H9 (cell line): Measurements from ENCODE around the gene HKDC1. TPM values are rescaled to one million over a fixed set of nuclear protein-coding genes. Genes with fewer than 3 reads are reported as not detected.

ENCODE experiments used
- DNase-seq: peaks from one replicate; pipeline ENCODE4 v3.0.0-alpha.2; 2017
- H2AFZ ChIP-seq: one replicate; pipeline ENCODE4 v1.6.1; 2013; ENCODE audit warnings: mild to moderate bottlenecking, low read length, control low read depth, moderate library complexity
- H2AK5ac ChIP-seq: 2 replicates; pipeline ENCODE4 v1.6.1; 2013; ENCODE audit warnings: low read length, control low read depth, mixed read lengths; ENCODE audit not compliant: insufficient read length
- H2BK120ac ChIP-seq: one replicate; pipeline ENCODE4 v1.6.1; 2013; ENCODE audit warnings: low read depth, mild to moderate bottlenecking, low read length, control low read depth, inconsistent platforms; ENCODE audit not compliant: poor library complexity, severe bottlenecking
- H2BK12ac ChIP-seq: 2 replicates; pipeline ENCODE4 v1.6.1; 2013; ENCODE audit warnings: low read length, control low read depth, mixed read lengths, low read depth; ENCODE audit not compliant: insufficient read length
- H2BK15ac ChIP-seq: 2 replicates; pipeline ENCODE4 v1.6.1; 2013; ENCODE audit warnings: low read depth, low read length, control low read depth
- H2BK20ac ChIP-seq: one replicate; pipeline ENCODE4 v1.6.1; 2013; ENCODE audit warnings: low read depth, mild to moderate bottlenecking, low read length, control low read depth, inconsistent platforms; ENCODE audit not compliant: poor library complexity, severe bottlenecking
- H2BK5ac ChIP-seq: 2 replicates; pipeline ENCODE4 v1.6.1; 2013; ENCODE audit warnings: low read length, control low read depth, mixed read lengths; ENCODE audit not compliant: insufficient read length
- H3K14ac ChIP-seq: 2 replicates; pipeline ENCODE4 v1.6.1; 2013; ENCODE audit warnings: low read length, control low read depth; ENCODE audit not compliant: insufficient read depth
- H3K18ac ChIP-seq: 2 replicates; pipeline ENCODE4 v1.6.1; 2013; ENCODE audit warnings: low read depth, mild to moderate bottlenecking, mixed read lengths, low read length, control low read depth; ENCODE audit not compliant: insufficient read length
- H3K23ac ChIP-seq: 2 replicates; pipeline ENCODE4 v1.6.1; 2013; ENCODE audit warnings: low read length, control low read depth, mixed read lengths, low read depth; ENCODE audit not compliant: insufficient read length
- H3K23me2 ChIP-seq: 2 replicates; pipeline ENCODE4 v1.6.1; 2013; ENCODE audit warnings: low read depth, mild to moderate bottlenecking, mixed read lengths, low read length, control low read depth; ENCODE audit not compliant: insufficient read length, poor library complexity, severe bottlenecking
- H3K27ac ChIP-seq: 2 replicates; pipeline ENCODE4 v1.5.1; 2013; ENCODE audit warnings: low read length, control low read depth, mixed read lengths, low read depth; ENCODE audit not compliant: insufficient read length
- H3K27me3 ChIP-seq: 2 replicates; pipeline ENCODE4 v1.6.1; 2013; ENCODE audit warnings: low read length, control low read depth, inconsistent platforms; ENCODE audit not compliant: insufficient read depth
- H3K4ac ChIP-seq: 2 replicates; pipeline ENCODE4 v1.6.1; 2013; ENCODE audit warnings: low read depth, mild to moderate bottlenecking, control low read depth, inconsistent platforms, low read length, moderate library complexity
- H3K4me1 ChIP-seq: 2 replicates; pipeline ENCODE4 v1.6.1; 2013; ENCODE audit warnings: low read length, control low read depth, inconsistent platforms; ENCODE audit not compliant: insufficient read depth
- H3K4me2 ChIP-seq: 2 replicates; pipeline ENCODE4 v1.6.1; 2013; ENCODE audit warnings: low read length, control low read depth, mixed read lengths; ENCODE audit not compliant: insufficient read length, insufficient read depth
- H3K56ac ChIP-seq: 2 replicates; pipeline ENCODE4 v1.6.1; 2013; ENCODE audit warnings: low read depth, mild to moderate bottlenecking, mixed read lengths, low read length, control low read depth; ENCODE audit not compliant: insufficient read length
- H3K79me1 ChIP-seq: 2 replicates; pipeline ENCODE4 v1.6.1; 2013; ENCODE audit warnings: low read depth, mild to moderate bottlenecking, moderate library complexity, low read length, control low read depth, inconsistent platforms; ENCODE audit not compliant: insufficient read depth, poor library complexity, severe bottlenecking
- H3K79me2 ChIP-seq: 2 replicates; pipeline ENCODE4 v1.6.1; 2013; ENCODE audit warnings: low read length, control low read depth, inconsistent platforms; ENCODE audit not compliant: insufficient read depth
- H3K9ac ChIP-seq: 2 replicates; pipeline ENCODE4 v1.6.1; 2013; ENCODE audit warnings: low read length, control low read depth, mixed read lengths; ENCODE audit not compliant: insufficient read length; ENCODE audit errors: extremely low read depth
- H3K9me3 ChIP-seq: one replicate; pipeline ENCODE4 v1.6.1; 2013; ENCODE audit warnings: low read depth, low read length, inconsistent platforms; ENCODE audit not compliant: control insufficient read depth
- H3T11ph ChIP-seq: one replicate; pipeline ENCODE4 v1.6.1; 2013; ENCODE audit warnings: mild to moderate bottlenecking, low read length, control low read depth, inconsistent platforms
- H4K20me1 ChIP-seq: one replicate; pipeline ENCODE4 v1.6.1; 2013; ENCODE audit not compliant: control insufficient read depth, insufficient read length, insufficient read depth
- H4K5ac ChIP-seq: 2 replicates; pipeline ENCODE4 v1.6.1; 2013; ENCODE audit warnings: low read depth, mild to moderate bottlenecking, mixed read lengths, low read length, control low read depth; ENCODE audit not compliant: insufficient read length
- H4K8ac ChIP-seq: replicated peaks from 2 replicates; pipeline ENCODE4 v1.6.1; 2013; ENCODE audit warnings: low read length, control low read depth, mixed read lengths, low read depth; ENCODE audit not compliant: insufficient read length
- H4K91ac ChIP-seq: 2 replicates; pipeline ENCODE4 v1.6.1; 2013; ENCODE audit warnings: low read depth, mild to moderate bottlenecking, moderate library complexity, mixed read lengths, low read length, control low read depth; ENCODE audit not compliant: insufficient read length
- H3K27ac Mint-ChIP-seq, 3 experiments: 2 replicates in 2 of 3; 3 replicates in 1 of 3; pipeline ENCODE4 v1.8.0; 2020 to 2021; ENCODE audit warnings: mixed read lengths in 3 of 3, mild to moderate bottlenecking in 1 of 3, moderate library complexity in 1 of 3
- H3K27me3 Mint-ChIP-seq: 2 replicates; pipeline ENCODE4 v1.8.0; 2021; ENCODE audit warnings: low read depth, mild to moderate bottlenecking, moderate library complexity, mixed read lengths
- H3K36me3 Mint-ChIP-seq, 3 experiments: 2 replicates in 2 of 3; 3 replicates in 1 of 3; pipeline ENCODE4 v1.8.0; 2020 to 2021; ENCODE audit warnings: low read depth in 3 of 3, mixed read lengths in 3 of 3; ENCODE audit not compliant: insufficient read depth in 1 of 3
- H3K4me1 Mint-ChIP-seq, 2 experiments: 2 replicates each; pipeline ENCODE4 v1.8.0; 2020; ENCODE audit warnings: mixed read lengths in 2 of 2
- H3K4me3 Mint-ChIP-seq, 2 experiments: 2 replicates in 1 of 2; 3 replicates in 1 of 2; pipeline ENCODE4 v1.8.0; 2020 to 2021; ENCODE audit warnings: mild to moderate bottlenecking in 2 of 2, mixed read lengths in 2 of 2, moderate library complexity in 1 of 2
- H3K9me3 Mint-ChIP-seq, 2 experiments: 2 replicates in 1 of 2; 3 replicates in 1 of 2; pipeline ENCODE4 v1.8.0; 2020; ENCODE audit warnings: mild to moderate bottlenecking in 2 of 2, mixed read lengths in 2 of 2, moderate library complexity in 1 of 2
- CTCF ChIP-seq: fragments of 200-600 bp; sonication (generic); conservative IDR thresholded peaks from 3 replicates; pipeline ENCODE4 v1.8.0; 2021; ENCODE audit warnings: antibody characterized with exemption, mild to moderate bottlenecking
- WGBS: extraction: QIAGEN DNeasy Blood & Tissue Kit; methylation state at CpG from one replicate; pipeline ENCODE4 v1.1.7; 2013; ENCODE audit warnings: missing lambda C conversion rate, low lambda C conversion rate, mixed read lengths; ENCODE audit not compliant: insufficient read length; ENCODE audit errors: extremely low coverage; 5-methylcytosine and 5-hydroxymethylcytosine counted together
- total RNA-seq: library from RNA; stranded (reverse); gene quantifications from 2 replicates; pipeline ENCODE4 v1.2.1, GENCODE V29; 2021

HKDC1 gene
- total RNA-seq, 1 experiment from 2014 or later: not detected

GRCh38 chr10:69239816-69240434 is 19.8 kb downstream of the HKDC1 start:
- Histone ChIP-seq H3K27ac (no peak overlapping the region), H3T11ph (no peak overlapping the region), H4K20me1 (no peaks in the 10 kb centered on the region), H3K23me2 (no peaks in the 10 kb centered on the region), H3K9me3 (no peaks in the 10 kb centered on the region), H2AK5ac (no peak overlapping the region), H4K91ac (no peak overlapping the region), H3K23ac (no peak overlapping the region), H2AFZ (no peak overlapping the region), H2BK5ac (no peak overlapping the region), H4K5ac (no peak overlapping the region), H2BK20ac (no peak overlapping the region), H3K14ac (no peak overlapping the region; the same call in 1 of the 2 replicates), H3K4me2 (no peak overlapping the region), H4K8ac (no peak overlapping the region), H3K4me1 (no peaks in the 10 kb centered on the region), H3K4ac (no peak overlapping the region), H2BK120ac (no peak overlapping the region), H2BK12ac (no peak overlapping the region), H3K79me2 (no peaks in the 10 kb centered on the region), H3K56ac (no peak overlapping the region), H3K18ac (no peak overlapping the region), H3K9ac (no peak overlapping the region), H3K79me1 (no peaks in the 10 kb centered on the region), H2BK15ac (no peak overlapping the region), H3K27me3 (no peaks in the 10 kb centered on the region)
- no CpG with 5 or more reads among the region's 6 CpGs for WGBS
- no peaks in the 10 kb centered on the region for H3K36me3 Mint-ChIP-seq
- DNase-seq: no peak
- peaks cover 6% of the 10 kb centered on the region for H3K27me3 Mint-ChIP-seq
- H3K9me3 Mint-ChIP-seq: no peaks in the 10 kb centered on the region
- no peak for TF ChIP-seq CTCF
- H3K4me3 Mint-ChIP-seq: no peak overlapping the region
- peaks cover 18 to 19% of the 10 kb centered on the region in 2 experiments for H3K4me1 Mint-ChIP-seq
- H3K27ac Mint-ChIP-seq: no peak overlapping the region
